ENCODE measurements around the gene LRRC63. TPM values are rescaled to one million over a fixed set of nuclear protein-coding genes. Genes with fewer than 3 reads are reported as not detected.

LRRC63 gene
- total and polyA plus RNA-seq, 2 donors (not counting 1 experiment from before 2014, with no cell fraction given), result 0.17 TPM; not detected in 1

- Histone ChIP-seq H3K4me2 (ENCODE audit: extremely low read depth, insufficient read depth, low read length) (no peak overlapping the region), H3K79me2 (ENCODE audit: control insufficient read depth, insufficient read depth, low read length) (no peaks in the 10 kb centered on the region), H2AFZ (ENCODE audit: low read length) (no peak overlapping the region), H3K27ac (ENCODE audit: insufficient read depth, low read length) (no peak overlapping the region), H3K4me3 (replicated peaks in 1 of 4; ENCODE audit: control extremely low read depth in 1 of 4, insufficient read depth in 1 of 4, low read depth in 3 of 4, low read length in 4 of 4) (no peak overlapping the region), H3K36me3 (ENCODE audit: control insufficient read depth, insufficient read depth, low read length) (no peaks in the 10 kb centered on the region), H3K4me1 (ENCODE audit: control insufficient read depth, extremely low read depth, insufficient read depth, low read length) (no peaks in the 10 kb centered on the region), H3K27me3 (ENCODE audit: control insufficient read depth, insufficient read depth, low read length) (no peaks in the 10 kb centered on the region), H3K9me3 (ENCODE audit: control insufficient read depth, insufficient read depth, low read depth, low read length) (no peaks in the 10 kb centered on the region), H3K9ac (ENCODE audit: insufficient read depth, low read length) (no peak overlapping the region), H4K20me1 (ENCODE audit: control insufficient read depth, extremely low read depth, insufficient read depth, low read length) (no peaks in the 10 kb centered on the region)
- no peak for DNase-seq (ENCODE audit: low read depth in 2 of 2)
- TF ChIP-seq, protein P1, sequence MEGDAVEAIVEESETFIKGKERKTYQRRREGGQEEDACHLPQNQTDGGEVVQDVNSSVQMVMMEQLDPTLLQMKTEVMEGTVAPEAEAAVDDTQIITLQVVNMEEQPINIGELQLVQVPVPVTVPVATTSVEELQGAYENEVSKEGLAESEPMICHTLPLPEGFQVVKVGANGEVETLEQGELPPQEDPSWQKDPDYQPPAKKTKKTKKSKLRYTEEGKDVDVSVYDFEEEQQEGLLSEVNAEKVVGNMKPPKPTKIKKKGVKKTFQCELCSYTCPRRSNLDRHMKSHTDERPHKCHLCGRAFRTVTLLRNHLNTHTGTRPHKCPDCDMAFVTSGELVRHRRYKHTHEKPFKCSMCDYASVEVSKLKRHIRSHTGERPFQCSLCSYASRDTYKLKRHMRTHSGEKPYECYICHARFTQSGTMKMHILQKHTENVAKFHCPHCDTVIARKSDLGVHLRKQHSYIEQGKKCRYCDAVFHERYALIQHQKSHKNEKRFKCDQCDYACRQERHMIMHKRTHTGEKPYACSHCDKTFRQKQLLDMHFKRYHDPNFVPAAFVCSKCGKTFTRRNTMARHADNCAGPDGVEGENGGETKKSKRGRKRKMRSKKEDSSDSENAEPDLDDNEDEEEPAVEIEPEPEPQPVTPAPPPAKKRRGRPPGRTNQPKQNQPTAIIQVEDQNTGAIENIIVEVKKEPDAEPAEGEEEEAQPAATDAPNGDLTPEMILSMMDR (conservative IDR thresholded peaks at IDR 0.05 in 1 of 2, IDR thresholded peaks at IDR 0.05 in 1 of 2; ENCODE audit: low read depth in 1 of 2, low read length in 2 of 2), result no peak
- TF ChIP-seq EZH2 (IDR thresholded peaks at IDR 0.05; ENCODE audit: low read length, missing control alignments), result no peak
These were observed 55.4 kb downstream of the LRRC63 start for GRCh38 chr13:46267166-46267565.

GRCh38 chr13:46270416-46270815 lies 58.7 kb downstream of the LRRC63 start:
- DNase-seq (ENCODE audit: low read depth in 2 of 2), result no peak
- no peak overlapping the region for H3K4me3 ChIP-seq (replicated peaks in 1 of 4; ENCODE audit: control extremely low read depth in 1 of 4, insufficient read depth in 1 of 4, low read depth in 3 of 4, low read length in 4 of 4)
- no peaks in the 10 kb centered on the region for H4K20me1 ChIP-seq (ENCODE audit: control insufficient read depth, extremely low read depth, insufficient read depth, low read length)
- H3K9ac ChIP-seq (ENCODE audit: insufficient read depth, low read length), result no peak overlapping the region
- no peaks in the 10 kb centered on the region for H3K79me2 ChIP-seq (ENCODE audit: control insufficient read depth, insufficient read depth, low read length)
- no peaks in the 10 kb centered on the region for H3K4me1 ChIP-seq (ENCODE audit: control insufficient read depth, extremely low read depth, insufficient read depth, low read length)
- H3K4me2 ChIP-seq (ENCODE audit: extremely low read depth, insufficient read depth, low read length), result no peak overlapping the region
- TF ChIP-seq EZH2 (IDR thresholded peaks at IDR 0.05; ENCODE audit: low read length, missing control alignments), result no peak
- TF ChIP-seq, protein P1 (conservative IDR thresholded peaks at IDR 0.05 in 1 of 2, IDR thresholded peaks at IDR 0.05 in 1 of 2; ENCODE audit: low read depth in 1 of 2, low read length in 2 of 2), result no peak
- H2AFZ ChIP-seq (ENCODE audit: low read length), result no peak overlapping the region
- H3K9me3 ChIP-seq (ENCODE audit: control insufficient read depth, insufficient read depth, low read depth, low read length), result no peaks in the 10 kb centered on the region
- no peaks in the 10 kb centered on the region for H3K27me3 ChIP-seq (ENCODE audit: control insufficient read depth, insufficient read depth, low read length)
- no peak overlapping the region for H3K27ac ChIP-seq (ENCODE audit: insufficient read depth, low read length)
- no peaks in the 10 kb centered on the region for H3K36me3 ChIP-seq (ENCODE audit: control insufficient read depth, insufficient read depth, low read length)

- no peak overlapping the region for H3K4me2 ChIP-seq (ENCODE audit: extremely low read depth, insufficient read depth, low read length)
- no peaks in the 10 kb centered on the region for H4K20me1 ChIP-seq (ENCODE audit: control insufficient read depth, extremely low read depth, insufficient read depth, low read length)
- no peaks in the 10 kb centered on the region for H3K79me2 ChIP-seq (ENCODE audit: control insufficient read depth, insufficient read depth, low read length)
- no peaks in the 10 kb centered on the region for H3K27me3 ChIP-seq (ENCODE audit: control insufficient read depth, insufficient read depth, low read length)
- H3K4me3 ChIP-seq (replicated peaks in 1 of 4; ENCODE audit: control extremely low read depth in 1 of 4, insufficient read depth in 1 of 4, low read depth in 3 of 4, low read length in 4 of 4), result no peak overlapping the region
- H3K9ac ChIP-seq (ENCODE audit: insufficient read depth, low read length), result no peak overlapping the region
- no peak overlapping the region for H3K27ac ChIP-seq (ENCODE audit: insufficient read depth, low read length)
- no peak for DNase-seq (ENCODE audit: low read depth in 2 of 2)
- TF ChIP-seq EZH2 (IDR thresholded peaks at IDR 0.05; ENCODE audit: low read length, missing control alignments), result no peak
- TF ChIP-seq, protein P1 (conservative IDR thresholded peaks at IDR 0.05 in 1 of 2, IDR thresholded peaks at IDR 0.05 in 1 of 2; ENCODE audit: low read depth in 1 of 2, low read length in 2 of 2), result no peak
- no peak overlapping the region for H2AFZ ChIP-seq (ENCODE audit: low read length)
- no peaks in the 10 kb centered on the region for H3K9me3 ChIP-seq (ENCODE audit: control insufficient read depth, insufficient read depth, low read depth, low read length)
- H3K4me1 ChIP-seq (ENCODE audit: control insufficient read depth, extremely low read depth, insufficient read depth, low read length), result no peaks in the 10 kb centered on the region
- H3K36me3 ChIP-seq (ENCODE audit: control insufficient read depth, insufficient read depth, low read length), result no peaks in the 10 kb centered on the region
These were observed 62.5 kb downstream of the LRRC63 start for GRCh38 chr13:46274094-46274698.
